Activated CD8-positive, alpha-beta T cell treated with anti-CD3 and anti-CD28 coated beads for 36 hours (primary cell): ENCODE measurements around the gene TMIGD3. TPM values are rescaled to one million over a fixed set of nuclear protein-coding genes. Genes with fewer than 3 reads are reported as not detected.

ENCODE experiments used
- ATAC-seq: fragments of 200-7000 bp; cut with Tn5 transposase; one replicate; pipeline ENCODE4 v1.10.0; 2021; ENCODE audit warnings: mild to moderate bottlenecking, moderate library complexity
- CTCF ChIA-PET: fragments of 350-600 bp; sonication (Branson Sonifier 250); formaldehyde crosslinking; loops from one replicate; lab custom pipeline; 2021; ENCODE audit warnings: antibody characterized with exemption; lab: Charles Lee
- POLR2A ChIA-PET: fragments of 350-600 bp; sonication (Branson Sonifier 250); formaldehyde crosslinking; loops from one replicate; lab custom pipeline; 2021; ENCODE audit warnings: antibody characterized with exemption; lab: Charles Lee
- DNase-seq: peaks from one replicate; pipeline ENCODE4 v3.0.0-alpha.2; 2020
- H3K27ac Mint-ChIP-seq: one replicate; pipeline ENCODE4 v1.8.0; 2021; ENCODE audit warnings: mild to moderate bottlenecking, mixed read lengths
- H3K27me3 Mint-ChIP-seq: one replicate; pipeline ENCODE4 v1.8.0; 2021; ENCODE audit warnings: mixed read lengths
- H3K36me3 Mint-ChIP-seq: one replicate; pipeline ENCODE4 v1.8.0; 2021; ENCODE audit warnings: low read depth, mixed read lengths
- H3K4me1 Mint-ChIP-seq: one replicate; pipeline ENCODE4 v1.8.0; 2021; ENCODE audit warnings: low read depth, mixed read lengths
- H3K4me3 Mint-ChIP-seq: one replicate; pipeline ENCODE4 v1.8.0; 2021; ENCODE audit warnings: mild to moderate bottlenecking, moderate library complexity, mixed read lengths
- H3K9me3 Mint-ChIP-seq: one replicate; pipeline ENCODE4 v1.8.0; 2021; ENCODE audit warnings: mixed read lengths
- CTCF ChIP-seq: fragments of 200-600 bp; IDR thresholded peaks from one replicate; pipeline ENCODE4 v1.8.0; 2022; ENCODE audit warnings: antibody characterized with exemption, mild to moderate bottlenecking
- intact Hi-C: fragments of 100-400 bp; cut with micrococcal nuclease; formaldehyde crosslinking; loops from one replicate; pipeline ENCODE4 v1.10.0; 2022
- total RNA-seq, 2 experiments: library from RNA; stranded (reverse); gene quantifications; one replicate each; pipeline ENCODE4 v1.2.3, GENCODE V29; 2021

The TMIGD3 gene
- total RNA-seq, 2 experiments from 2014 or later = not detected

DNA sequence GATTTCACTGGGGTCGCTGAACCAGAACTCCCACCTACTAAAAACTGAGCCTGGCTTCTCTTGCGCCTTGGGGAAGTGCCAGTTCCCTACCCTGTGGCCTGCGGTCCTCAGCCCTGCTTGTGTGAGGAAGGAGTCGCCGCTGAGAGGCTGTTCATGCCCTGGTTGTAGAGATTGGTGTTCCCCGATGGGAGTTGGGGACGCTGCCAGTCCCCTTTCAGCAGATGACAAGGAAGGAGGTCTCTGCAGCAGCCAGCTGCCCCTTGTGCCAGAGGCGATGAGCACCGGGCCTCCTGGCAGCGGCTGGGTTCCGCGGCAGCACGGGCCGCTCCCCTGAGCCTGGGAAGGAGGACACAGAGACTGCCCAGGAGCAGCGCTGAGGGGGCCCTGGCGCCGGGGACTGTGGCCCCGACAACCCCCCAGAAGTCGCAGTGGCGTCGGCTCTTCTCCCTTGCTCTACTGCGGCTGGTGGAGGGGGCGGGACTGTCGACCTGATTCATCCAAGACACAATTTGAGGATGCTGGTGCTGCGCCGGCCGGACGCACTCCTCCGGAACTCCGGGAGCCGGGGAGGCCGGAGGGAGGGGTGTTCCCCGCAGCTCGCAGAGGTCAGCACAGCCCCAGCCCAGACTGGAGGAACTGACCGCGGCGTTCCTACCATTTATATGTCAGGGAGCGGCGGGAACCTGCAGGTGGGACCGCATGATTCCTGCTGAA lies 12.0 kb upstream of the TMIGD3 start:
- intact Hi-C loops = loop anchor here (2.0 kb wide), 2 partner anchors 77 to 105 kb away; no protein-coding TSS in a partner anchor
- Mint-ChIP-seq H3K4me3 (peak overlapping the region; percentile 62), H3K9me3 (no peaks in the 10 kb centered on the region), H3K27ac (peak overlapping the region; percentile 94), H3K36me3 (no peaks in the 10 kb centered on the region), H3K27me3 (no peaks in the 10 kb centered on the region), H3K4me1 (peaks cover 58% of the 10 kb centered on the region)
- TF ChIP-seq CTCF = no peak
- DNase-seq = peak; percentile 74
- POLR2A ChIA-PET = interaction anchor here (0.6 to 3.2 kb wide), 6 partner anchors 38 to 106 kb away, joined by 3 to 17 read pairs (median 8); partner anchors contain the start of gene RAP1A
- CTCF ChIA-PET = interaction anchor here (1.1 to 4.1 kb wide), 8 partner anchors 39 to 232 kb away, joined by 3 to 33 read pairs (median 7); no protein-coding TSS in a partner anchor
- peak; percentile 21 for ATAC-seq

- Mint-ChIP-seq H3K36me3 (no peaks in the 10 kb centered on the region), H3K9me3 (no peaks in the 10 kb centered on the region), H3K27me3 (no peaks in the 10 kb centered on the region), H3K4me3 (no peak overlapping the region), H3K27ac (peak overlapping the region; percentile 44), H3K4me1 (peaks cover 62% of the 10 kb centered on the region)
- ChIA-PET POLR2A (interaction anchor here (1.0 kb wide), 1 partner anchor 78 kb away, joined by 3 read pairs; no protein-coding TSS in a partner anchor), CTCF (interaction anchor here (0.9 kb wide), 1 partner anchor 152 kb away, joined by 3 read pairs; no protein-coding TSS in a partner anchor)
- ATAC-seq (peak; percentile 7), DNase-seq (peak; percentile 67)
- TF ChIP-seq CTCF = no peak
- intact Hi-C loops = no loop called here
These were observed 10.1 kb upstream of the TMIGD3 start for GRCh38 chr1:111513410-111514020.

- Mint-ChIP-seq H3K27me3 (no peaks in the 10 kb centered on the region), H3K36me3 (no peaks in the 10 kb centered on the region), H3K27ac (peak overlapping the region; percentile 16), H3K4me1 (peaks cover 60% of the 10 kb centered on the region), H3K4me3 (no peak overlapping the region), H3K9me3 (no peaks in the 10 kb centered on the region)
- ATAC-seq (no peak), DNase-seq (no peak)
- intact Hi-C loops = no loop called here
- ChIA-PET CTCF (interaction anchor here (1.3 kb wide), 1 partner anchor 202 kb away, joined by 3 read pairs; no protein-coding TSS in a partner anchor), POLR2A (interaction anchor here (1.1 to 1.2 kb wide), 2 partner anchors 106 to 112 kb away, joined by 3 read pairs; no protein-coding TSS in a partner anchor)
- TF ChIP-seq CTCF = no peak
These were observed 9.5 kb upstream of the TMIGD3 start for GRCh38 chr1:111512931-111513330.

GRCh38 chr1:111512132-111512889 lies 8.9 kb upstream of the TMIGD3 start:
- Mint-ChIP-seq H3K4me3 (no peak overlapping the region), H3K4me1 (peaks cover 58% of the 10 kb centered on the region), H3K27ac (peak overlapping the region; percentile 61), H3K36me3 (no peaks in the 10 kb centered on the region), H3K9me3 (no peaks in the 10 kb centered on the region), H3K27me3 (no peaks in the 10 kb centered on the region)
- intact Hi-C loops = no loop called here
- TF ChIP-seq CTCF = no peak
- ChIA-PET CTCF (interaction anchor here (1.0 to 7.9 kb wide), 7 partner anchors 34 to 227 kb away, joined by 3 to 99 read pairs (median 3); partner anchors contain the start of genes C1orf162 and INKA2), POLR2A (interaction anchor here (1.0 to 1.2 kb wide), 4 partner anchors 81 to 242 kb away, joined by 3 read pairs; no protein-coding TSS in a partner anchor)
- DNase-seq (no peak), ATAC-seq (no peak)
